NCI-H2029 treated with DMSO at 0.1 percent for 48 hours (cell line): ENCODE measurements around the gene CYP39A1.
A peak's percentile ranks its signal among the peaks of the same experiment; 100 is the strongest.

Experiments used
- DNase-seq: peaks from one replicate; lab custom pipeline; 2025; lab: John Stamatoyannopoulos, UW

Gene CYP39A1, protein sequence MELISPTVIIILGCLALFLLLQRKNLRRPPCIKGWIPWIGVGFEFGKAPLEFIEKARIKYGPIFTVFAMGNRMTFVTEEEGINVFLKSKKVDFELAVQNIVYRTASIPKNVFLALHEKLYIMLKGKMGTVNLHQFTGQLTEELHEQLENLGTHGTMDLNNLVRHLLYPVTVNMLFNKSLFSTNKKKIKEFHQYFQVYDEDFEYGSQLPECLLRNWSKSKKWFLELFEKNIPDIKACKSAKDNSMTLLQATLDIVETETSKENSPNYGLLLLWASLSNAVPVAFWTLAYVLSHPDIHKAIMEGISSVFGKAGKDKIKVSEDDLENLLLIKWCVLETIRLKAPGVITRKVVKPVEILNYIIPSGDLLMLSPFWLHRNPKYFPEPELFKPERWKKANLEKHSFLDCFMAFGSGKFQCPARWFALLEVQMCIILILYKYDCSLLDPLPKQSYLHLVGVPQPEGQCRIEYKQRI

DNA sequence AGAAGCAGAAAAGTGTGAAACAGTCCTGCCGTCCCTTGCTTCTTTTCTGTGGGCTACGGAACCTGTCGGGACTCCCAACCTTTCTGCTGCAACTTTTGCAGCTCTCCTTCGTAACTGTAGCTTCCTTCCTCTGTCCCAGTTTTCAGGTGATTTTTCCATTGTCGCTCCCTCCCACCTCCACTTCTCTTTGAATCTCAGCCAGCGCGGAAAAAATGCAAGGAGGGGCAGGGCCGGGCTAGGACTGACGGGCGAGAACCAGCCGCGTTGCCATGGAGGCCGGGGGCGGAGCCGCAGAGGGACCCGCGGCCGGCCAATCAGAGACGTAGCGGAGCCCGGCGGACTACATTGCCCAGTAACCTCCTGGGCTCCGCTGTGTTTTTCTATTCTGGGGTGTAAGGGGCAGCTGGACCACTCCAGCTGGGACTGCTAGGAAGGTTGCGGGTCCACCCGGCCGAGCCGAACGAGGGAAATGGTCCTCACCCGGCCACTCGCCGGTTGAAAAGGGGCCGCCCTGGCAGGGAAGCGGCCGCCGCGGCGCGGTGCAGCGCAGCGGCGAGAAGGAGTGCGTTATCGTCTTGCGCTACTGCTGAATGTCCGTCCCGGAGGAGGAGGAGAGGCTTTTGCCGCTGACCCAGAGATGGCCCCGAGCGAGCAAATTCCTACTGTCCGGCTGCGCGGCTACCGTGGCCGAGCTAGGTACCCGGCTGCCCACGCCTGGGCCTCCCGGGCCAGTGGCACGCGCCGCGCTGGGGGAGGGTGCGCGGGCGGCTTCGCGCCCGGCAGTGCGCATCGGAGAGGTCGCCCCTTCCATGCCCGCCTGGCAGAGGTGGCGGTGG, at the start of gene CYP39A1, which contains the start of gene SLC25A27:
TSS of gene CYP39A1 (minus strand) at position 216 of the 836 bp plus-strand sequence. CDS start 236 bp downstream, outside the sequence.
TSS of gene SLC25A27 (plus strand) at position 373 of the 836 bp plus-strand sequence. CDS start at position 591, 218 bp downstream.
- DNase-seq: peak; percentile 74

DNA sequence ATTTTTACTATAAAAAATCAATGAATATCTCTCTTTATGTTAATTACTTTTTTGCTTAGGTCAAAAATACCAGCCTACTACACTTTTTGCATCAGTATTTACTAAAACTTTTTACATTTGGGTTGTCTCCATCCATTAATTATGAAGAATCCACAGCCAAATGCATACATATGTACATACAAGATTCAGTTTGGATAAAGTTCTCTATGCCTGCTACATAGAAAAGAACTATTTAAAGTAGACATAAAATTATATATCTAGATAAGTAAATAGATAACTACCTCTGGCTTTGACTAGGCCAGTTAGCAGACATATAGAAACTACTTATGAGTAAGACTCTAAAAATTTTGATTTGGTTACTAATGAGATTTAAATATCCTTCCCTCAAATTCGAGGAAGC, 47.4 kb upstream of the CYP39A1 start:
- DNase-seq: no peak

- DNase-seq: no peak
Measured at GRCh38 chr6:46690911-46691451, 38.4 kb upstream of the CYP39A1 start.

GRCh38 chr6:46690141-46690755, 37.6 kb upstream of the CYP39A1 start:
- DNase-seq: no peak

DNA sequence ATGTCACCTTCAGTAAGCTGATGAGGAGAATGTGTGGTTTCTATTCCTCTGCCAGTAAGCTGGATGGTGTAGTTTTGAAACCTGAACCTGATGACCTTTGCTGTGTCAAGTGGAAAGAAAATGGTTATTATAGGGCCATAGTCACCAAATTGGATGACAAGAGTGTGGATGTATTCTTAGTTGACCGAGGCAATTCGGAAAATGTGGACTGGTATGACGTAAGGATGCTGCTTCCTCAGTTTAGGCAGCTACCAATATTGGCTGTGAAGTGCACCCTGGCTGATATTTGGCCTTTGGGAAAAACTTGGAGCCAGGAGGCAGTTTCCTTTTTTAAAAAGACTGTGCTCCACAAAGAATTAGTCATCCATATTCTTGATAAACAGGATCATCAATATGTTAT, 37.0 kb upstream of the CYP39A1 start:
- no peak for DNase-seq

GRCh38 chr6:46688966-46689335, 36.3 kb upstream of the CYP39A1 start:
- no peak for DNase-seq

GRCh38 chr6:46688117-46688965, 35.7 kb upstream of the CYP39A1 start:
- no peak for DNase-seq

DNA sequence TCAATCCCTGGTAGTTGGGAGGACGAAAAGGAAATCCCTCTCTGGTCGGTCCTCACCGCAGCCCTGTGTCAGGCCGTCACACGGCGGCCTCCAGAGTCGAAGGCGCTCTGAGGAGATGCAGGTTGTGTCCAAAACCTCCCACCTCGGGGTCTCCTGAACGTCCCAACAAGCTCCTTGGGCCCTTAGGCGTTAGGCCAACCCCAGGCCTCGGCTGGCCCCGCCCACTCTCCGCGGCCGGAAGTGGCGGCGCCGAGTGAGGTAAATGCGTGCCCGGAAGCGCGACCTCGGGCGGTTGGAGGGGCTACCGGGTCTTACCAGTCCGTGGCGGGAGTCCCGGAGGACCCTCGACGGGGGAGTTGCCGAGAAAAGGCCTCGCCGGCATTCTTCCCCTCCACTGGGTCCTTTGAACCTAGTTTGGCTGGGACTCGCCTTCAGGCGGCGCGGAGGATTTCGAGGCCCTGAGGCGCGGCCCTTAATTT, 35.0 kb upstream of the CYP39A1 start, which contains the start of gene TDRD6:
TSS of gene TDRD6 (plus strand) at position 267 of the 479 bp plus-strand sequence. CDS start 244 bp downstream, outside the sequence.
- DNase-seq: no peak

GRCh38 chr6:46684771-46685170, 32.2 kb upstream of the CYP39A1 start:
- DNase-seq: no peak

DNA sequence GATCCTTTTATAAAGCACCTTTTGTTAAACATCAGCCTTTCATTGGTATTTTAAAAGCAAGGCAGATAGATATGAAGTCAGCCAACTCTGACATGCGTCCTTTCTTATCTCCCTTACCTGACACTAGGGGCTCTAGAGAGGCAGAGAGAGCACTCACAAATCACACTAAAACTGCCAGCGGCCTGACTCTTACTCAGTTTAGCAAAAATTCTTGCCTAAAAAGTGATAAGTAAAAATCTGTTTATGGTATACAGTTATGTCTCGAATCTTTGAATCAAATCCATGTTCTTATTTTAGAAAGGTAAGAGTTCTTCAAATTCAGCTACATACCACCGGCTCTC, 24.7 kb upstream of the CYP39A1 start:
- DNase-seq: no peak

DNA sequence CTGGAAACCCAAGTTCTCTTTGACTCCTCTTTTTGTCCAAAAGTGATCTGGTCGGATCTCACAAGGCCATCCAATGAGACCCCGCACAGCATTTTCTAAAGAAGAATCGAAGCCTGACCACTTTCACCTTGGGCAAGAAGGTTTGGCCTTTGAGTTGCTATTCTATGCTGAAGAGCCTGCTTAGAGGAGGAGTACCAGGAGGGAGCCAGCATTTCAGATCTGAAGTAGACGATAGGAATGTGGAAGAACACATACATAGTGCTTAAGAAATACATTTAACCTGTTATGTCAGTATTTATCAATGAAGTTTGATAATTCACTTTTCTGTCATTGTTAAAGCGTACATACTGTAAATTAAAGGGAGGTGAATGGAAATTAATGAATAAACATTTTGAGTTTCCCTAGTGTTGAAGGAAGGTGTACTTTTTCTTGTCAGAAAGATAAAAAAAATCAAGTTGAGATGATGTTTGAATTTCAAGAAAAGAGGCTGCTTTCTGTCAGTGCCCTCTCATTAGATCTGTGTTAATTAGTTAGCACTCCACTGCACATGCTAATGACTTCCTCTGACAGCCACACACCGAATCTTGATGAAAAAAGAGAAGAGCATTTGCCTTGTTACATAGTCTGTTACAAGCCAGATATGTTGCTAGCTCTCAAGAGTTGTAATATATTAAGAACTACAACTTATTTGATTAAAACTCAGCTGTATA, 24.1 kb upstream of the CYP39A1 start:
- DNase-seq: no peak

- DNase-seq: no peak
Measured at GRCh38 chr6:46674410-46674809, 21.8 kb upstream of the CYP39A1 start.

GRCh38 chr6:46667377-46667776, 14.8 kb upstream of the CYP39A1 start:
- no peak for DNase-seq

GRCh38 chr6:46661483-46661882, 8.9 kb upstream of the CYP39A1 start:
- no peak for DNase-seq

GRCh38 chr6:46657642-46658041, 5.0 kb upstream of the CYP39A1 start:
- no peak for DNase-seq

- DNase-seq: no peak
Measured at GRCh38 chr6:46655803-46656202, 3.2 kb upstream of the CYP39A1 start.

DNA sequence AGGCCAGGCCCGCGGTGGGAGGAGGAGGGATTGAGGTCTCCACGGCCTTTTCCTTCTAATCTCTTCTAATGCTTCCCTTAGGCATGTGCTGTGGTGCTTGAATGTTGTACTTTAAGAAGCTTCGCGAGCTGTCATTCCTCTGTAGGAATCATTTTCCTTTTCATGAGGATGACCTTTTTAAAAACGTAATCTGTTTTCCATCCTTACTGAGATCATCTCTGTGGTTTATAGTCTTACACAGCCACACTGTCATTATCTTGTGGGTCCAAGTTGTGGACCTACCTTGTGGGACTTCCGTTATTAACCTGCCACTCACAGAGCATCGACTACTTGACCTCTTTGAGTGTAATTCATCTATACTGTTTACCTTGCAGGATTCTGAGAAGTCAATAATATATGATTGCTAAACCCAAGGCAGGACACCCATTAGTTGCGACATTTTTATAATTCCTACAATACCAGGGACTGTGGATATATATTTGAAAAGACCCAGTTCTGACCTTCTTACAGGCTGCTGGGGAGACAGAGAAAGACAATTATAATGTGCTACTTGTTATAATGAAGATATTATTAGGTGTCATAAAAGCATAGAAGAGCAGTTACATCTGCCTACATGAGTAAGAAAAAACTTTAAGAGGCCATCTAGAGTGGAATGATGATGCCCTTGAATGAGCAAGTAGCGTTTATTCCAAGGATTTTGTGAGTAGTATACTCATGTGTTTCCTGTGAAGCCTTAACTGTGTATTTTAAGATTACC, 999 bp upstream of the CYP39A1 start:
- DNase-seq: no peak

GRCh38 chr6:46652232-46652602, 401 bp downstream of the CYP39A1 start:
- DNase-seq: no peak

GRCh38 chr6:46651816-46652215, 802 bp downstream of the CYP39A1 start:
- DNase-seq: no peak

GRCh38 chr6:46651006-46651405, 1.6 kb downstream of the CYP39A1 start:
- no peak for DNase-seq
